ENCODE results near the gene SPAG7.

The SPAG7 gene, protein sequence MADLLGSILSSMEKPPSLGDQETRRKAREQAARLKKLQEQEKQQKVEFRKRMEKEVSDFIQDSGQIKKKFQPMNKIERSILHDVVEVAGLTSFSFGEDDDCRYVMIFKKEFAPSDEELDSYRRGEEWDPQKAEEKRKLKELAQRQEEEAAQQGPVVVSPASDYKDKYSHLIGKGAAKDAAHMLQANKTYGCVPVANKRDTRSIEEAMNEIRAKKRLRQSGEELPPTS

GRCh38 chr17:4967539-4968485 is at the start of gene SPAG7:
TSS of gene SPAG7 (minus strand) at chr17:4967817. CDS start at chr17:4967804, 13 bp downstream.
- DNase-seq, result peak; percentile 94 to 95

DNA sequence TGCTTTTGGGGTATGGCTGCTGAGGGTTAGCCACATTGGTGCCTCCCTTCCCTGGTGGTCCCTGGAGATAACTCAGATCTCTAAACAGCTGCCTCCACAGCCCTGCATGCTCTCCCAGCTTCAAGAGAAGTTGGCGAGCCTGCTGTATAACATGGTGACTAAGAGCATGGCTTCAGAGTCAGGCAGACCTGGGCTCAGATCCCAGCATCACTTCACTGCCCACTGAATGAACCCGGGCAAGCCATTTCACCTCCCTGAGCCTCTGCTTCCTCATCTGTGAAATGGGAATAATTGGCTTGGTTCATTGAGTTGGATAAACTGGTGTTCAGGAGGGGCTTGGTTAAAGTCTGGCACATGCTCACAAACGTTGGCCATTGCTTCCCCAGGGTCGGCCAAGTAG is 46.7 kb upstream of the SPAG7 start:
- DNase-seq, result no peak

DNA sequence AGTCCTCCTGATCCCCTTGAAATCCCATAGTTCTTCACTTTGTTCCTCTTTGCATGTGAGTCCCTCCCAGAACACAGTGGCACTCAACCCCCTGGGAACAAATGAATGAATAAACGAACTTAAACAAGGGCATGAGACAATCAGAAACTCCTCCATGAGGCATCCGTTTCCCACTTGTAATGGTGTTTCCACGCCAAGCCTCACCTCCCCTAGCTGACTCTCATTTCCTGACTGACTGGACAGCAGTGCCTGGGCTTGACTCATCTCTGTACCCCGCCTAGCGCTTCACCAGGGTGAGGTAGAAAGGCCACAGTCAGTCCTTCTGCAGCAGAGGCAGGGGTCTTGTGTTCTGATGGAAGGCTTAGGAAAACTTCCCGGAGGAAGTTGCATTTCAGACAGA is 44.3 kb upstream of the SPAG7 start:
- peak; percentile 48 to 60 for DNase-seq

DNA sequence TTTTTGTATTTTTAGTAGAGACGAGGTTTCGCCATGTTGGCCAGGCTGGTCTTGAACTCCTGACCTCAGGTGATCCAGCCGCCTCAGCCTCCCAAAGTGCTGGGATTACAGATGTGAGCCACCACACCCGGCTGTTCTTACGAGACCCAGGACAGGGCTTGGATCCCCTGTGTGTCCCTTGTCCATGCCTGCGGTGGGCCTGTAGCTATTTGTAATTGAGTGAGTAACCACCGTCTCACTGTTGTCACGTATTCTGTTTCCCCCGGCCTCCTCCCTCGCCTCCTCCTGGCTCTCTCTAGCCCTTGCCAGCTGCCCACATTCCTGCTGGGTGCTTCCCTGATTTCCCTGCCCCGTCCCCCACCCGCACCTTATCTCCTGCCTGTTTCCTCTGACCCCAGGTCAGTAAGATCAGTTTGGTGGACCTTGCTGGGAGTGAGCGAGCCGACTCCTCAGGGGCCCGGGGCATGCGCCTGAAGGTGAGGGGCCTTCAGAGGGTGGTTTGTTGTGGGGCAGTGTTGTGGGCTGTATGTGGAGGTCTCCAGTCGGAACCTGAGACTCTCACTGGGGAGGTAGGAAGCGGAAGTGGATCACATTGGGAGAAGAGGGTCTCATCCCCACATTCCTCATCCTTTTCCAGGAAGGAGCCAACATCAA is 35.7 kb upstream of the SPAG7 start:
- DNase-seq, result no peak

DNA sequence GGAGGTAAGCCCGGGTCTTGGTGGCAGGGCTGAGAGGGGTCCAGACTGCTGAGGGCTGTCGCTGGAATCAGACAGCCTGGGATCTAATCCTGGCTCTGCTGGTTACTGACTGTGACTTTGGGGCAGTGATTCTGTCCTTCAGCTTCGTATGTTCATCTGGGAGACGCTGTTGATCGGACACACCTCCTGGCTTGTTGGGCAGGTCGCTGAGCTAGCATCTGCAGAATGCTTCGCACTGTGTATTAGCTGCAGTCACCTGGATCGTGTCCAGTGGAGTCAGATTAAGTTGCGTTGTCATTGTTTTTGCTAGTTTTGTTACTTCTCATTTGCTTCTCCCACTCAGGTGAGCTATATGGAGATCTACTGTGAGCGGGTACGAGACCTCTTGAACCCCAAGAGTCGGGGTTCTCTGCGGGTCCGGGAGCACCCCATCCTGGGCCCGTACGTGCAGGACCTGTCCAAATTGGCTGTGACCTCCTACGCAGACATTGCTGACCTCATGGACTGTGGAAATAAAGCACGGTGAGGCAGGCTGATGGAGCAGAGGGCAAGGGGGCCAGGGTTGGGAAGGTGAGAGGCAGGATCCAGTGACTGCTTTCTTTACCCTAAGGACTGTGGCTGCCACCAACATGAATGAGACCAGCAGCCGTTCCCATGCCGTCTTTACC is 34.6 kb upstream of the SPAG7 start:
- DNase-seq, result no peak

DNA sequence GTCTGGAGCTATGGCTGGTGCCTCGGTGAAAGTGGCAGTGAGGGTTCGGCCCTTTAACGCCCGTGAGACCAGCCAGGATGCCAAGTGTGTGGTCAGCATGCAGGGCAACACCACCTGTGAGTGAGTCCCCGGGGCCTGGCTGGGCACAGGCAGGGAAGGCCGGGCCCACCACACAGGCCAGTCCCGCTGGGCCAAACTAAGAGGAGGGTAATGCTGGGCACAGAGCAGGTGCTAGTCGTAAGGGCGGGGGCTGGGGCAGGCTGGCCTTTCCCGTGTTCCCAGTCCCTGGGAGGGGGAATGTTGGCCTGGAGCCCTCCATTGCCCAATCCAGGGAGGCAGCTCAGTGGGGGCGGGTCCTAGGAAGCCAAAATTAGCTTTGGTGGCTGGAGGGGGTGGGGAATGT is 32.6 kb upstream of the SPAG7 start:
- no peak for DNase-seq

GRCh38 chr17:4999430-5000093 is 31.9 kb upstream of the SPAG7 start:
- DNase-seq, result no peak

GRCh38 chr17:4998732-4999429 is 31.3 kb upstream of the SPAG7 start:
- no peak for DNase-seq

- peak in 1 of 2 experiments; percentile 50 for DNase-seq
Observed at GRCh38 chr17:4998027-4998731, 30.6 kb upstream of the SPAG7 start.

DNA sequence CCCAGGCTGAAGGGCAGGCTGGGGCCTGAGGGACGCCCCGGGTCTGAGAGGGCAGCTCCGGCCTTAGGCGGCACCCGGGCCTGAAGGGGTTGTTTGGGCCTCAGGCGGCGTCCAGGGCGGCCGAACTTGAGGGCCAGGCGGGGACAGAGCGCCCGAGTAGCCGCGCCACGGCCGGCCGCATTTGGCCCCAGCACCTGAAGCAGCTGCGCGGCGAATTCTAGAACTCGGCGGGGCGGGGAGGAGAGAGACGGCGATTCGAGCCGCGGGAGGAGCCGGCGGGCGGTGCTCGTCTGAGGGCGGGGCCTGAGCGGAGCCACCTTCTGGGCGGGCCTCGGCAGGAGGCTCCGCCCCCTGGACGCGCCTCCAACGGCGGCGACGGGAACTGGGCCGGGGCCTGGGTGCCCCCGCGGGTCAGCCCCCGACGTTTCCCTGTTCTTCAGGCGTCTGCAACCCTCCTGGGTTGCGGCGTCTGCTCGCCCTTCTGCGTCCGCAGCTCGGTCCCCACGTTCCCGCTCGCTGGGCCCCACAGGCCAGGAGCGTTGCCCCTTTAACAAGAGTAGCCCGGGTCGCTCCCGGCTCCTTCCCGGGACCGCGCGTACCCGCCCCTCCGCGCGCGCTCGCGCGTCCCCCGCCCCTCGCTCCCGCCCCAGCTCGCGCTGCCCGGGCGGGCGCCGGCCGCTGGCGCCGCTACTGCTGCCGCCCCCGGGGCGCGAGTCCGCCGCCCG is 29.8 kb upstream of the SPAG7 start, which contains the start of the genes INCA1 and KIF1C:
TSS of gene INCA1 (minus strand) at position 221 of the 725 bp plus-strand sequence. CDS start 3,085 bp downstream, outside the sequence.
TSS of gene KIF1C (plus strand) at position 649 of the 725 bp plus-strand sequence. CDS start 2,297 bp downstream, outside the sequence.
- peak; percentile 89 to 91 for DNase-seq

- DNase-seq, result no peak
Observed at GRCh38 chr17:4994081-4994595, 26.5 kb upstream of the SPAG7 start.

GRCh38 chr17:4987767-4988567 is 20.4 kb upstream of the SPAG7 start:
- peak in 1 of 2 experiments; percentile 23 for DNase-seq

GRCh38 chr17:4986951-4987766 is 19.5 kb upstream of the SPAG7 start, which contains the start of gene CAMTA2:
TSS of gene CAMTA2 (minus strand) at chr17:4987675. CDS start at chr17:4986222, 1,453 bp downstream.
- peak; percentile 93 for DNase-seq

DNA sequence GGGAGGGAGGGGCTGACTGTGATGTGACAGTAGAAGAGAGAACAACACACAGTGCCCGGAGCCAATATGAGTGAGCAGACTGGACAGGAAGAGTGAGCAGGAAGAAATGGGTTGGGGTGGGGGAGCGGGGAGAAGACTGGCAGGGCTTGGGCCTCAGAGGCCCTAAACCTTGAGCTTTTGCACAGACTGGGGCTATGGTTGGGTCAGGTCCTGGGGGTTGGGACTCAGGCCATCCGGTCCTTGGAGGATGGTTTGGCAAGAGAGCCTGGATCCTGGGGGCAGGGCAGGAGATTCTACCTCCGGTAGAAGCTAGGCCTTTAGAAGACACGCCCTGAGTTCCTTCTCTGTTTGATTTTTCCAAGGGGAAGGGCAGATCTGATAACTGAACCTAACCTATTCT is 18.8 kb upstream of the SPAG7 start:
- DNase-seq, result peak in 1 of 2 experiments; percentile 14

DNA sequence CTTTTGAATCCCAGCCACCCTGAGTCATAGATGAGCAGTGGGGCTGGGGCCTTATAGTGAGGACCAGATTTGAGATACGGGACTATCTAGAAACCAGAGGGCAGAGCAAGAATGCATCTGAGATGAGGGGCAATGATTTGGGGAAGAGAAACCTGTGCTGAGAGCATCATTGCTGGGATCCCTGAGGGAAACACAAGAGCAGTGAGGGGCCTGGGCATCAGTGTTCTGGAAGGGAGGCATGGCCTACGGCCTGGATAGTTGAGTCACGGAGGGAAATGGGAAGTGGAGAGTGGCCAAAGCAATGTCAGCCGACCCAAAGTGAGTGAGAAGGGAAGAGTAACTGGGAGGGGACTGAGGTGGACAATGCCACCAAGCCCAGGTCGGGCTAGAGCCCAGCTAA is 14.7 kb upstream of the SPAG7 start:
- DNase-seq, result no peak

GRCh38 chr17:4980644-4981216 is 13.1 kb upstream of the SPAG7 start:
- DNase-seq, result peak in 1 of 2 experiments; percentile 38

DNA sequence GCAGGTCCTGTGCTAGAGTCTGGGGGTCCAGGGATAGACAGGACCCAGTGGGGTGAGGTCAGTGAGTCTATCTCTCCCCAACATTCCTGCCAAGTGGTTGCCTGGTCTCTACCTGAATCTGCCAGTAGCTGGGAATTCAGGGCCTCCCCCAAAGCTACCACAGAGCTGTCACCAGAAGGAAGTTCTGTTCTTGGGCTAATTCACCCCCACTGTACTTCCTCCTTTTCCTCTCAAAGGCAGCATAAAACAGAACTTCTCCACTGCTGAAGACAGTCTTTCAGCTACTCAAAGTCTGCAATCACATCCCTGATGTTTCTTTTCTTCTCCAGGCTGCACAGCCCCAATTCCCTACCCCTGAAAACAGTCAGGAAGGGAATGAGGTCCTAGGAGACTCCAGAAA is 11.1 kb upstream of the SPAG7 start:
- DNase-seq, result no peak
